GM21381 (cell line): ENCODE results near the gene CROCC2.

Source experiments
- ATAC-seq: cut with Tn5 transposase; IDR thresholded peaks from one replicate; pipeline ENCODE4 v1.9.1; 2021; ENCODE audit warnings: mild to moderate bottlenecking, moderate library complexity; ENCODE audit not compliant: unreplicated experiment

Gene CROCC2

DNA sequence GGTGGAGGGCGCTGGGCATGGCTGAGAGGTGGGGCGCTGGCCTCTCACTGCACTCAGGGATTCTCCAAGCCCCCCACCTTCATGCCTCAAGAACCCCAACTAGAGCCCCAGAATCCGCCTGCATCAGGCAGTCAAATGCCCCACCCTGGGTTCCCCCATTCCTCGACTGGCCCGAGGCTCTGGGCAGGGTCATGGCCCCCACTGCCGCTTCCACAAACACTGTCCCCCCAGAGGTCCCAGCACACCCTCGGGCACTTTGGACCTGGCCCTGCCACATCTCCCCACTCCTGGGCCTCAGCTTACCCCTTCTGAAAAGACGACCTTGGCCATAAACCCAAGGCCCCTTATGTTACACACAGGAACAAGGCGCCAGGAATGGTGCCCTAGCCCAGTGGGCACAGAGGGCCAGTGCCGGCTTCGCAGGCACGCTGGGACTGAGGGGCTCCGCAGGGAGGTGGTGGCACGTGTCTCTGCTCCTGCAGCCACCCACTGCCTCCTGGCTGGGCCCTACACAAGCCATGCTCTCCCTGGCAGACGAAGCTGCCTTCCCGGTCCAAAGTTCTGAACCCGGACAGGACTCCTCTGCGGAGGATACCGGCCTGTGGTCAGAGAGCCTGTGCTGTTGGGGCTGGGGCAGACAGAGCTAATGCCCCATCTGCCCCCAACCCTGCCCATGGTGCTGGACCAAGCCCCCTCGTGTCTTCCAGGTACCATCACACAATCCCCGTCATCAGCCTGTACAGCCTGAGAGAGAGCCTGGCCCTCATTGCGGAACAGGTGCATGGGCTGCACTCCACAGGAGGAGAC is 30.7 kb upstream of the CROCC2 start:
- ATAC-seq: no peak

DNA sequence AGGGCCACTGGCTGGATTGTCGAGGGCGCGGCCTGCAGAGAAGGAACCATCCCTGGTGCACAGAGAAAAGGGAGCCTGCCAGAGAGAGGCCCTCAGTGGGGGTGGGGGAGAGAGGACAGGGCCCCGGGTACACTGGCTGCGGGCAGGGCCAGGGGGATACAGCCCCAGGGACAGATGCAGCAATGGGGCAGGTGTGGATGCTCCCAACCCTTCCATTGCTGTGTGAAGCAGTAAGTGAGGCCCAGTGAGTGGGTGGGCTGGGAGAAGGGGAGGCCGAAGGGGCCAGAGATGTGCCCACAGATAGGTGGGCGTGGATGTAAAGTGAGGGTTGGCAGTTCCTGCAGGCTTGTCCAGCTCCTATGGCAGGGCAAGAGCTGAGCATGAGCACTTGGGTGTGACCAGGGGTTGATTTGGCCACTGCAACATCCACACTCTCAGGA is 30.1 kb upstream of the CROCC2 start:
- no peak for ATAC-seq

- ATAC-seq: no peak
These were observed 29.5 kb upstream of the CROCC2 start for GRCh38 chr2:240876475-240877251.

- ATAC-seq: no peak
These were observed 28.4 kb upstream of the CROCC2 start for GRCh38 chr2:240877460-240878340.

DNA sequence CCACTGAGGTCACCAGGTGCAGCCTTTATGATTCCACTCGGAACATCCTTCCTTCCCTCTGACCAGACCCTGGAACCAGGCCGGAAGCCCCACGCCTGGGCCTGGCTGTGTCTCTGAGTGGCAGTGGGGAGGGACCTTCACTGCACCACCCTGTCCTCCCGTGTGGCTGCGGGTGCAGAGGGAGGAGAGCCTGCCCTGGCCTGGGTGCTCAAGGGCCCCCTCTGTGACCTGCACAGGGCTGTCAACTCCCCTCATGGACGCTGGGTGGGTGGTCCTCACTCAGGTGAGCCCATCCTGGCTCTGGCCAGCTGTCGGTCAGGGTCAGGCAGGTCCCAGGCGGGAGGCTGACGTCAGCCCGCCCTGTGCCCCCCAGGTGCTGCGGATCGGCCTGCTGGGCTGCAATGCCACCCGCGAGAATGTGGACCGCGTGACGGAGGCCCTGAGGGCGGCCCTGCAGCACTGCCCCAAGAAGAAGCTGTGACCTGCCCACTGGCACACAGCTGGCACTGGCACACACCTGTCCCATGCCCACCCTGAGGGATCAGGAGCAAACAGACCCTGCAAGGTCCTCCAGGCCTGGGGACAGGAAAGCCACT is 27.7 kb upstream of the CROCC2 start:
- no peak for ATAC-seq

- no peak for ATAC-seq
These were observed 27.0 kb upstream of the CROCC2 start for GRCh38 chr2:240879105-240879504.

- ATAC-seq: no peak
These were observed 24.2 kb upstream of the CROCC2 start for GRCh38 chr2:240881913-240882312.

DNA sequence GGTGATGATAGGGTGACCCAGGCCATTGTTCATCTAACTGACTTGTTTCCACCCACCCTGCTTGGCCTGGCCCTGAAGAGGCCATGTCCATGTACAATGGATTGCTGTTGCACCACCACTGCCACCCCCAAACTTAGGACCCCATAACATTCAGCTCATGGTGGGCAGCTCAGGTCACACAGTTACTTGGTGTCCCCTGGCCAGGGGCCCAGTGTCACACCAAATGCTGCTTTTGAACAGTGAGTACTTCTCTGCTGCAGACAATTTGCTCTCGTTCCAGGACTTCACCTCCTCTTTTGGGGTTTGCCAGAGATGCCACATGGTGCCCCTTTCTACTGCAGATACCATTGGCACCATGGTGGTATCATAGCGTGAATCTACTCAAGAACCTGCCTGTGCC is 21.9 kb upstream of the CROCC2 start:
- ATAC-seq: no peak

GRCh38 chr2:240884745-240885144 is 21.4 kb upstream of the CROCC2 start:
- no peak for ATAC-seq

DNA sequence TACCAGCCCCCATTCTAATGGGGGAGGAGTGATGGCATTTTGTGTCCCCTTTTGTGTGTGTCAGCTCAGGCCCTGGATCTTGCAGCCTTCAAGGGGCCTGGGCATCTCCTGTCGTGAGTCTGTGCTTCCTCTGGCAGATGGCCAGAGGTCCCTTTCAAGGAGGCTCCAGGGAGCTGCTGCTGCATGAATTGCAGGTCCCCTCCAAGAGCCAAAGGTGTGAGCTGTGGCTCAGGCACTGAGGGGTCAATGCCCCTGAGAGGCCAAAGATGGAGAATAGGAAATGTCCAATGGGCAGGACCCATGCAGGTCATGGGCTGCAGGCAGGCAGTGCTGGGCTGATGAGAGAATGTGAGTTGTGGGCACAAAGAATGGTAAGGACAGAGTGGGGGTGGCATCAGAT is 20.6 kb upstream of the CROCC2 start:
- no peak for ATAC-seq

- no peak for ATAC-seq
These were observed 20.0 kb upstream of the CROCC2 start for GRCh38 chr2:240886023-240886565.

GRCh38 chr2:240886678-240887609 is 19.2 kb upstream of the CROCC2 start:
- ATAC-seq: no peak

GRCh38 chr2:240887631-240888030 is 18.5 kb upstream of the CROCC2 start:
- no peak for ATAC-seq

DNA sequence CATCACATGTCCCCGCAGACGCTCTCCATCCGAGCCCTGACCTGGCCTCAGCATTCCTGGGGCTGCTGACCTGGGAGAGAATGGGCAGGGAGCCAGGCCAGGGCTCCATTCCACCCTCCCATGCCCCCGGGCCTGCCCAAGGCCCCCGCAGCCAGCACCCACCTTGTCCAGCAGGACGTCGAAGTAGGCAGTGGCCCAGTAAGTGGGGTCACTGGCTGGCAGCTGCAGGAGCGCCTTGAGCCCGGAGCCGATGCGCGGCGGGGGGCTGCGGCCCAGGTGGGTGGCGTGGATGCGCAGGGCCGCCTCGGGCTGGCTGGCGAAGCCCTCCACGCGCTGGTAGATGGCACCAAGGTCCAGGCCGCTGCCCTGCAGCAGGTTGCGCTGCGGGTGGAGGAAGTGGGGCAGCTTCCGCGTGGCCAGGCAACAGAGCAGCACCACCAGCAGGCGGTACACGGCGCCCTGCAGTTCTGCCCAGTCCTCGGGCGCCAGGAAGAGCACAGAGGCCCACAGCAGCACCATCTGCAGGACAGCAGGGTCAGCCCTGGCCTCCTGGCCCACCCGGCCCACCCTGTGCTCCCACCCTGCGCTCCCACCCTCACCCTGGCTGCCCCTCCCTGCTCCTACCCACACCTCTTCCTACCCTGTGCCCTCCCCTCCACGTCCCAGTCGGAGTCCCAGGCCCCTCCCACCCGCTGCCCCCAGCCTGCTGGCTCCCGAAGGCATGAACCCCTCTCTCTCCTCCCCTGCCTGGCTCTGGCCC is 17.8 kb upstream of the CROCC2 start:
- ATAC-seq: no peak

- no peak for ATAC-seq
These were observed 17.1 kb upstream of the CROCC2 start for GRCh38 chr2:240888890-240889573.

GRCh38 chr2:240889601-240890560 is 16.3 kb upstream of the CROCC2 start:
- ATAC-seq: no peak

GRCh38 chr2:240890691-240891090 is 15.4 kb upstream of the CROCC2 start:
- ATAC-seq: no peak
